RWPE1 (cell line): ENCODE data around the gene SEC14L5.

ENCODE experiments used
- CTCF ChIA-PET: fragments of 350-600 bp; sonication (Branson Sonifier 250); formaldehyde crosslinking; extraction: SDS; loops from one replicate; lab custom pipeline; 2021; lab: Yijun Ruan, JAX
- POLR2A ChIA-PET: fragments of 400-600 bp; formaldehyde crosslinking; extraction: SDS; loops from one replicate; lab custom pipeline; 2020; ENCODE audit warnings: antibody characterized with exemption; ENCODE audit not compliant: low non-redundant PET; lab: Yijun Ruan, JAX
- DNase-seq: peaks from one replicate; pipeline ENCODE4 v3.0.0; 2012; ENCODE audit warnings: low spot score
- H3K27ac ChIP-seq: fragments of 450-650 bp; 2 replicates; pipeline ENCODE4 v1.5.1; 2017
- TF ChIP-seq, protein P1 (sequence below): fragments of 450-650 bp; conservative IDR thresholded peaks from 2 replicates; pipeline ENCODE4 v1.5.1; 2017; ENCODE audit warnings: low read depth, mild to moderate bottlenecking

SEC14L5 gene

DNA sequence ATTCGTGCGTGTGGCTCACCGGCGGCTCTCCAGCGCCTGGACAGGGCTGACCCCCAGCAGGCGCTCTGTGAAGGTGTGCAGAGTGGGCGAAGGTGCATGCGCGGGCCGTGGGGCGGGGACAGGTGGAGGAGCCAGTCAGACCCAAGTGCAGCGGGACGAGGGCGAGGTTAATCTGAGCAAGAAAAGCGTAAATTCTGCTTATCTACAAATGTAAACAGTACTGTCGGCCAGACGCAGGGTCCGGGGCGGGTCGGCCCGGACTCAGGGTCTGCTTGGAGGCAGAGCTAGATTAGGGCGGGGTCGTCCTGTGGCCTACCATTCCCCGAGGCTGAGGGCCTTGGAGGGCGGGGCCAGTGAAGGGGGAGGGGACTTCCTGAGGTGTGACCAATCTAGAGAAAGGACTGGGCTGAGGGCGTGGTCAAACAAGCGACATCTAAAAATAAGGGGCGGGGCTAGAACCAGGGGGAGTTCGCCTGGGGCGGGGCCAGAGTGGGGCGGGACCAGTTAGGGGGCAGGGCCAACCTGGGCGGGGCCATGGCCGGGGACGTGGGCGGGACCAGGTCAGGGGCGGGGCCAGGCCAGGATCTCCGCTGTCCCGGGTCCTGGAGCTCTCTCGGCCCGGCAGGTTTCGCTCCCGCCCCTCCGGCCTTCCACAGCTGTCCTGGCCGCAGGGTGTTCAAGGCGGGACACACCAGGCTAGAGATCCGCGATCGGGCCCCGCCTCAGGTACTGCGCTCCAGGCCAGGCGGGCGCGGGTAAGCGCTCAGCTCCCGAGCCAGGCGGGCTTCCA lies at the start of gene SEC14L5:
TSS of gene SEC14L5 (plus strand) at position 611 of the 790 bp plus-strand sequence. CDS start 994 bp downstream, outside the sequence.
- peak within 1 kb of the TSS; percentile 68 for H3K27ac ChIP-seq
- CTCF ChIA-PET: interaction anchor here (0.6 kb wide), 1 partner anchor 62 kb away, joined by 3 read pairs; no protein-coding TSS in a partner anchor
- TF ChIP-seq, protein P1, sequence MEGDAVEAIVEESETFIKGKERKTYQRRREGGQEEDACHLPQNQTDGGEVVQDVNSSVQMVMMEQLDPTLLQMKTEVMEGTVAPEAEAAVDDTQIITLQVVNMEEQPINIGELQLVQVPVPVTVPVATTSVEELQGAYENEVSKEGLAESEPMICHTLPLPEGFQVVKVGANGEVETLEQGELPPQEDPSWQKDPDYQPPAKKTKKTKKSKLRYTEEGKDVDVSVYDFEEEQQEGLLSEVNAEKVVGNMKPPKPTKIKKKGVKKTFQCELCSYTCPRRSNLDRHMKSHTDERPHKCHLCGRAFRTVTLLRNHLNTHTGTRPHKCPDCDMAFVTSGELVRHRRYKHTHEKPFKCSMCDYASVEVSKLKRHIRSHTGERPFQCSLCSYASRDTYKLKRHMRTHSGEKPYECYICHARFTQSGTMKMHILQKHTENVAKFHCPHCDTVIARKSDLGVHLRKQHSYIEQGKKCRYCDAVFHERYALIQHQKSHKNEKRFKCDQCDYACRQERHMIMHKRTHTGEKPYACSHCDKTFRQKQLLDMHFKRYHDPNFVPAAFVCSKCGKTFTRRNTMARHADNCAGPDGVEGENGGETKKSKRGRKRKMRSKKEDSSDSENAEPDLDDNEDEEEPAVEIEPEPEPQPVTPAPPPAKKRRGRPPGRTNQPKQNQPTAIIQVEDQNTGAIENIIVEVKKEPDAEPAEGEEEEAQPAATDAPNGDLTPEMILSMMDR: 0 out of 2 replicates have a peak, but pooled peaks have one; percentile 3
- peak; percentile 100 for DNase-seq
- POLR2A ChIA-PET: no interaction called here

DNA sequence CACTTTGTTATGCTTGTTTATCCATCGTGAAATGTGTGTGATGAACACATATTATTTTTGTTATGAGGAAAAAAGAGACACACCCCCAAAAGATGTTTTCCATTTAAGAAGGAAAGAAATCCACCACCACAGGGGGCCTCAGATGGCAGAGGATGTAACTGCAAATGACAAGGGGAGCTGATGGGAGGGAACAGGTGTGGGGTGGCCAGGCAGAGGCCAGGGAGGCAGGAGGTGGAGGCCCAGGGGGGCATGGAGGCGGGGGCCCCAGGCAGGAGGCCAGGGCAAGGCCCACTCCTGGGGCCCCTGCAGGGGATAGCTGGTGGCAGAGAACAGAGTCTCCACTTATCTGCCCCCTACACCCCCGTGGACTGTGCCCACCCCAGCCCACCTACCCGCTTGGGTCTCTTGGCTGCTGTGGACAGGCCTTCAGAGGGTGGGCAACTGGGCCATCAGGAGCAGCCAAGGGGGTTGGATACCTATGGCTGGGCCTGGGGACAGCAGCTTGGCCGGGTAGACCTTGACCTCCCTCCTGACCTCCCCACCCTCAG lies 49.2 kb upstream of the SEC14L5 start:
- H3K27ac ChIP-seq: peak overlapping the region; percentile 56
- ChIA-PET CTCF (no interaction called here), POLR2A (no interaction called here)
- no peak for DNase-seq
- TF ChIP-seq, protein P1: no peak

DNA sequence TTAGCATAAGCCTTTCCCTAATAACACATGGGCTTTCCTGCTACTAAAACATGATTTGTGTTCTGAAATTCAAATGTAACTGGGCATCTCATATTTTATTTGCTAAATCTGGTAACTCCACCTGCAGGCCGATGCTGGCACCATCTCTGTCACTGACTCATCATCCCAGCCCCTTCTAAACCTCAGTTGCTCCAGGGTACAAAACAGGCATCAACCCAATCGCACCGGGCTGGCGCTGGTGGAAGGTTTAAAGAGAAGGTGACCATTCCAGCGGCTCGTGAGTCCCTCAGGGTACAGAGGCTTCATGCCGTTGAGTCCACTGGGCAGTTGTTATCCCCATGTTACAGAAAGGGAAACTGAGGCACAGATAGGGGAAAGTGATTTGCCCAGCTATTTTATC lies 48.3 kb upstream of the SEC14L5 start:
- DNase-seq: no peak
- TF ChIP-seq, protein P1: no peak
- ChIA-PET POLR2A (no interaction called here), CTCF (no interaction called here)
- H3K27ac ChIP-seq: peak overlapping the region; percentile 56

DNA sequence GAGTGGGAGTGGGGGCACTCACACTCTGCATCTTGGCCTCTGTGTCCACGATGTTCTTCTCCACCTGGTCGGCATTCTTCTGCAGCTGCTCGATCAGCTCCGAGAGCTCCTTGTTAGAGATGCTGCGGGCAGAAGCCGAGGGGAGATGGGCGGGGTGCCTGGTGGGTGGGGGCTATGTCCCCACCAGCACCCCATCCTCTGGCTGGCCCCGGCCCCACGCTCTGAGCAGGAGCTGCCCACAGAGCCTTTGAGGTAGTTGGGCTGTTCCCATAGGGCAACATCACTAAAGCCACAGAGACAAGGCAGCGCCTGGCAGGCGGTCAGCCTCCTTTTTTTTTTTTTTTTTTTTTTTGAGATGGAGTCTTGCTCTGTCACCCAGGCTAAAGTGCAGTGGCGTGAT lies 47.3 kb upstream of the SEC14L5 start:
- TF ChIP-seq, protein P1: no peak
- H3K27ac ChIP-seq: peak overlapping the region; percentile 56
- ChIA-PET CTCF (no interaction called here), POLR2A (no interaction called here)
- no peak for DNase-seq

DNA sequence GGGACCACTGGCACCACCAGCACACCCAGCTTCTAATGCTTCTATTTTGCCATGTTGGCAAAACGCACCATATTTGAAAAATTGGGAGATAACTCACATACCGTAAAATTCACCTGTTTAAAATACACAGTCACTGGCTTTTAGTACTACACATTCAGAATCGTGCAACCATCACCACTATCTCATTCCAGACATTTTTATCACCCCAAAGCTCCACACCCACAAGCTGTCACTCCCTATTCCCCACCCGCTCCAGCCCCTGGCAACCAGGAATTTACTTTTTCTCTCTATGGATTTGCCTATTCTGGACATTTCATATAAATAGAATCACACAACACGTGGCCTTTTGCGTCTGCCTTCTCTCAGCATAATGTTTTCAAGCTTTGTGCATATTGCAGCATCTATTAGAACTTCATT lies 46.2 kb upstream of the SEC14L5 start:
- TF ChIP-seq, protein P1: no peak
- POLR2A ChIA-PET: no interaction called here
- DNase-seq: peak; percentile 23
- H3K27ac ChIP-seq: peak overlapping the region; percentile 48
- CTCF ChIA-PET: interaction anchor here (0.6 kb wide), 1 partner anchor 21 kb away, joined by 3 read pairs; no protein-coding TSS in a partner anchor

DNA sequence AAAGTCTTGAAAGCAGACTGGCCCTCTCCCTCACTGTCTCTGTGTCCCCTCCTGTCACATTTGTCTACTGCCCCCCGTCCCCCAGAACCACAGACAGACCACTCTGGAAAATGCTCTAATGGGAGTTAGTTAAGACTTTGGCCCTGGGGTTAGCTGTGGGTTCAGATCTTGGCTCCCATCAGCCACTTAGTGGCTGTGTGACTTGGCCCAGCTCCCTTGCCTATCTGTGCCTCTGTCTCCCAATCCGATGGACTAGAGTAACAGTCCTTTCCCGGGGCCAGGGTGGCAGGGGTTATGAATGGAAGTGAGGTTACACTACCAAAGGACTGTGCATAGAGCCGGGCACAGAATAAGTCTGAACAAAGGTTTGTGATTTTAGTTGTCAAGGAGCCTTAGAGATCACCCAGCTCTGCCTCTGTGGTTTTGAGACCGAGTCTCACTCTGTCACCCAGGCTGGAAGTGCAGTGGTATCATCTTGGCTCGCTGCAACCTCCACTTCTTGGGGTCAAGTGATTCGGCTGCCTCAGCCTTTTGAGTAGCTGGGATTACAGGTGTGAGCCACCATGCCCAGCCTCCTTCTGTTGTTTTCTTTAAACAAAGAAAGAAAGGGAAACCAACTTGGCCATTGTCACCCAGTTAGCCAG lies 44.9 kb upstream of the SEC14L5 start:
- ChIA-PET CTCF (no interaction called here), POLR2A (no interaction called here)
- DNase-seq: no peak
- H3K27ac ChIP-seq: peak overlapping the region; percentile 72
- TF ChIP-seq, protein P1: no peak
